Measurements from ENCODE around the gene MKNK2.
"Not testable (repeated sequence)": the region's sequence is repeated elsewhere in the genome, so short reads cannot be mapped to it uniquely, and the experiment has no call there.

The MKNK2 gene

DNA sequence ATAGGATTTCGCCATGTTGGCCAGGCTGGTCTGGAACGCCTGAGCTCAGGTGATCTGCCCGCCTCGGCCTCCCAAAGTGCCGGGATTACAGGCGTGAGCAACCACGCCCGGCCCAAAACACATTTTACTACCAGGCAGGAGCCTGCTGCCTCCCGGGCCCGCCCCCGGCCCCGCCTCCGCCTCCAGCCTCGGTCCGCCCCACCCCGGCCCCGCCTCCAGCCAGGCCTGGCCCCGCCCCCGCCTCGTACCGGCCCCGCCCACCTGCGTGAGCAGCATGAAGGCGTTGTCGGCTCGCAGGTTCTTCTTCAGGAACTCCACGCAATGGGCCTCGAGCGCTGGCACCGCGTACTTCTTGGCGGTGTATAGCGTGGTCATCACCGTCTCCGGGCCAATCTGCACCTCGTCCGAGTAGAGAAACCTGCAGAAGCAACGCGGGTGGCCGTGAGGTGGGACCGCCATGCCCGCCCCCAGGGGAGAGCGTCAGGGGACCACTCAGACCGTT, 58.2 kb downstream of the MKNK2 start:
- peak in 1 of 2 donors; percentile 24 for DNase-seq (ENCODE audit: low read depth in 2 of 2)

DNA sequence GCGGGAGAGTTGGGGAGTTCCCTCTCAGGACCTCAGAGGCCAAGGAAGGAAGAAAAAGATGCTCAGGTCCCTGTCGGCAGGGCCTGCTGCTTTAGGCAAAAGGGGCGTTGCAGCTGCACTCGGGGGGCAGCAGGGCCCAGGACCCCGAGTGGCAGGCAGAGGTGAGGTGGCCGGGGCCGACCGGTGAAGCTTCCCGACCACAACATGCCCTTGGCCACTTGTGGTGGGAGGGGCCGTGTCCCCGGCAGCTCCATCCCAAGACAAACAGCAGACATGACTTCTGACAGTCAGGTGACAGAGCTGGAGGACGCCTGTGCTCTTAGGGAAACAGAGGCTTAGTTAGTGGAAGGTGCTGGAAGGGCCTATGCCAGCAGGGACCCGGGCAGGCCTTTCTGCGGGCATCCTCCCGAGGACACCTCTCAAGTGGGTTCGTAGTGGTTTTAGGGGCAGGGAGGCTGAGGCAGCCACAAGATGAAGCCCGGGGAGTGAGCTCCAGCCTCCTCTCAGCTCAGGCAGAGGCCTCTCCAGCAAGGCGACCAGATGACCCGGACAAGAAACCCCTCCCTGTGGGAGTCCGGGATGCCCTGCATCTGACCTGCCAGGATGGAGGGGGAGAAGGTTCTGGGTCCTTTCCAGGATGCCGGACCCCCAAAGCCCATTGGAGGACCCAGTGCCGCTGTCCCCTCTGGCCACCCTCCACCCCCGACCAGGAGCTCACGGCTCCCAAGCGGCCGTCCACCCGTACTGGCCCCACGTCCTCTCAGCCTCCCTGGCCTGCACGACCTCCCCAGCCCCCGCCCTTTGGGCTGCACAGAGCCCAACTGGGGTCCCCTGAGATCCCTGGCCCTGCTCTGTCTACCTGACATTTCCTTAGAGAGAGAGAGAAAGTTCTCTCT, 59.8 kb downstream of the MKNK2 start:
- no peak for DNase-seq (ENCODE audit: low read depth in 2 of 2)

DNA sequence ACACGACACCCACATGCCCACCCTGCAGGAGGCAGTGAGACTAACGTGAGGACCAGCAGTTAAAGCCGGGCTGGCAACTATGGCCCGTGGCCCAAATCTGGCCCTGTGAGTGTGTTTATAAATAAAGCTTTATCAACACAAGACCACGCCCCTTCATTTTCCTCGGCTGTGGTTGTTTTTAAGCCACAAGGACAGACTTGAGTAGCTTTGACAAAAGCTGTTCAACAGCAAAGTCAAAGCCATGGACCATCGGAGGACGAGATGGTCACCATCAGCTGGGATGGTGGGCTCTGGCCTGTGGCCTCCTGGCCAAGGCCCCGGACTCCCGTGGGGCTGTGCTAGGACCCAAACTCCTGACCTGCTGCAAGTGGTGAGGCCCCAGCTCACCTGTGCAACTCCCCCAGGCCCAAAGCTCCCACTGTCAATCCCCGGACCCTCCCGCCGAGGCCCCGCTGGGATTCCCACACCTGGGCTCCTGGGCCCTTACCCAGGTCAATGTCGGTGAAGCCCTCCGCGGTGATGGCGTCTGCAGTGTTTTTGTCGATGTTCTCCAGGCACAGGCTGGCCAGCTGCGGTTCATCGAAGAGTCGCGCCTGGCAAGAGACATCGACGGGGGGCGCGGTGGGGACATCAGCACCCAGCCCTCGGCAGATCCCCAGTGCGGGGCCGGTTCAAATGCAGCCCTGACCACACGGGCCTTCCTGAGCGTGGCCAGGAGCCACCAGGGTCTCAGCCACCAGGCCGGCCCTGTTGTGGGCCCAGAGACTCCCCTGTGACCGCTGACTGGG, 60.6 kb downstream of the MKNK2 start:
- DNase-seq (ENCODE audit: low read depth in 2 of 2), result no peak

- DNase-seq (ENCODE audit: low read depth in 2 of 2), result no peak
Measured at GRCh38 chr19:1989513-1990229, 61.4 kb downstream of the MKNK2 start.

DNA sequence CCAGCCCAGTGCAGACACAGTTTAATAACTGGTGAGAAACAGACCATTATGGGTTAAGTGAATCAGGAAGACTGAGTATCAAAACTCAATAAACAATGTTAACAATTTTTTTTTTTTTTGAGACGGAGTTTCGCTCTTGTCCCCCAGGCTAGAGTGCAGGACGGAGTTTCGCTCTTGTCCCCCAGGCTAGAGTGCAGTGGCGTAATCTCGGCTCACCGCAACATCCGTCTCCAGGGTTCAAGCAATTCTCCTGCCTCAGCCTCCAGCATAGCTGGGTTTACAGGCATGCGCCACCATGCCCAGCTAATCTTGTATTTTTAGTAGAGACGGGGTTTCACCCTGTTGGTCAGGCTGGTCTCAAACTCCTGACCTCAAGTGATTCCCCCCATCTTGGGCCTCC, 62.6 kb downstream of the MKNK2 start:
- not testable (repeated sequence) for DNase-seq (ENCODE audit: low read depth in 2 of 2)

All from stimulated activated CD4-positive, alpha-beta T cell treated with anti-CD3 and anti-CD28 coated beads, Interleukin-4, amount 100 ng/mL, for 48 hours (primary cell).